Keratinocyte (primary cell): Measurements from ENCODE around the gene SLC2A4. TPM values are rescaled to one million over a fixed set of nuclear protein-coding genes. Genes with fewer than 3 reads are reported as not detected.

Experiments used
- DNase-seq: peaks from one replicate; pipeline ENCODE4 v3.0.0-alpha.2; 2011; ENCODE audit warnings: low read depth, missing footprints, low spot score
- FAIRE-seq: peaks from 2 replicates; lab custom pipeline; 2011; peaks lifted over from hg19 to GRCh38; lab: Jason Lieb, UNC
- H2AFZ ChIP-seq: 2 replicates; pipeline ENCODE4 v1.6.0; 2012; ENCODE audit warnings: low read length, control low read depth, inconsistent platforms; ENCODE audit not compliant: control insufficient read depth
- H3K27ac ChIP-seq: 2 replicates; pipeline ENCODE4 v1.5.1; 2011; ENCODE audit warnings: low read length; ENCODE audit not compliant: control insufficient read depth, insufficient read depth
- H3K27me3 ChIP-seq: 3 replicates; pipeline ENCODE4 v1.6.0; 2011; ENCODE audit warnings: low read length; ENCODE audit not compliant: control insufficient read depth, insufficient read depth; ENCODE audit errors: extremely low read depth
- H3K36me3 ChIP-seq, 2 experiments: 2 replicates in 1 of 2; 3 replicates in 1 of 2; pipeline ENCODE4 v1.5.1; 2011; ENCODE audit warnings: low read length in 2 of 2, mild to moderate bottlenecking in 1 of 2; ENCODE audit not compliant: control insufficient read depth in 2 of 2, insufficient read depth in 2 of 2; ENCODE audit errors: extremely low read depth in 1 of 2
- H3K4me1 ChIP-seq: 3 replicates; pipeline ENCODE4 v1.5.1; 2011; ENCODE audit warnings: low read length; ENCODE audit not compliant: control insufficient read depth, insufficient read depth; ENCODE audit errors: extremely low read depth
- H3K4me2 ChIP-seq: 3 replicates; pipeline ENCODE4 v1.6.0; 2011; ENCODE audit warnings: low read depth, low read length; ENCODE audit not compliant: control insufficient read depth, insufficient read depth; ENCODE audit errors: extremely low read depth
- H3K4me3 ChIP-seq, 3 experiments: fragments of 200-600 bp in 1 of 3; sonication (generic) in 1 of 3; 2 replicates in 2 of 3; 3 replicates in 1 of 3; pipeline ENCODE4 v1.5.1; 2011 to 2016; ENCODE audit warnings: low read length in 3 of 3, mild to moderate bottlenecking in 3 of 3, control low read depth in 2 of 3, inconsistent platforms in 1 of 3, low read depth in 1 of 3, mixed read lengths in 1 of 3, mixed run types in 1 of 3, moderate library complexity in 1 of 3; ENCODE audit not compliant: control insufficient read depth in 2 of 3, insufficient read depth in 2 of 3; ENCODE audit errors: extremely low read depth in 1 of 3
- H3K79me2 ChIP-seq: 2 replicates; pipeline ENCODE4 v1.6.0; 2012; ENCODE audit warnings: low read length; ENCODE audit not compliant: control insufficient read depth, insufficient read depth
- H3K9ac ChIP-seq: 3 replicates; pipeline ENCODE4 v1.6.0; 2011; ENCODE audit warnings: low read length; ENCODE audit not compliant: control insufficient read depth, insufficient read depth; ENCODE audit errors: extremely low read depth
- H3K9me1 ChIP-seq: 3 replicates; pipeline ENCODE4 v1.6.0; 2011; ENCODE audit warnings: low read length; ENCODE audit not compliant: control insufficient read depth, insufficient read depth; ENCODE audit errors: extremely low read depth
- H3K9me3 ChIP-seq: 2 replicates; pipeline ENCODE4 v1.5.1; 2012; ENCODE audit warnings: low read depth, low read length; ENCODE audit not compliant: control insufficient read depth
- H4K20me1 ChIP-seq: 3 replicates; pipeline ENCODE4 v1.6.0; 2011; ENCODE audit warnings: low read length; ENCODE audit not compliant: control insufficient read depth, insufficient read depth; ENCODE audit errors: extremely low read depth
- CTCF ChIP-seq, 3 experiments: IDR thresholded peaks in 1 of 3; conservative IDR thresholded peaks in 1 of 3; optimal IDR thresholded peaks in 1 of 3; 2 replicates in 2 of 3; 3 replicates in 1 of 3; pipeline versions ENCODE3 to v1.5.1; 2011; ENCODE audit warnings: low read length in 3 of 3, mild to moderate bottlenecking in 3 of 3, moderate library complexity in 2 of 3, control low read depth in 1 of 3, inconsistent platforms in 1 of 3; ENCODE audit not compliant: insufficient read depth in 2 of 3; ENCODE audit errors: extremely low read depth in 1 of 3
- EZH2 ChIP-seq: IDR thresholded peaks from one replicate; pipeline ENCODE4 v1.6.1; 2012; ENCODE audit warnings: inconsistent platforms, mild to moderate bottlenecking, low read length, moderate library complexity
- dilution Hi-C: fragments of 300-500 bp; cut with MboI; formaldehyde crosslinking; loops from one replicate; pipeline ENCODE4 v1.7.0; 2020; ENCODE audit warnings: low sequenced_read_pairs; ENCODE audit not compliant: extremely low pct_ligation_motif_present
- polyA plus RNA-seq, 5 experiments: library from polyadenylated mRNA; depleted of rRNA in 3 of 5; stranded (reverse) in 3 of 5; stranded (forward) in 1 of 5; unstranded in 1 of 5; fragments of >200 nt; gene quantifications; 1 replicate in 1 of 5; 2 replicates in 3 of 5; 3 replicates in 1 of 5; pipeline versions ENCODE4 v1.2.1 to v1.2.3, GENCODE V29; 2011 to 2012; ENCODE audit warnings: missing spikeins in 2 of 5, low read depth in 1 of 5, low replicate concordance in 1 of 5

Gene SLC2A4
- polyA plus RNA-seq, 1 donor (not counting 4 experiments of a cell fraction or from before 2014, with no cell fraction given) = not detected

GRCh38 chr17:7240375-7240774, 41.1 kb upstream of the SLC2A4 start:
- H3K27ac ChIP-seq = no peak overlapping the region

GRCh38 chr17:7241090-7241733, 40.3 kb upstream of the SLC2A4 start:
- peak overlapping the region; percentile 95 for H3K4me2 ChIP-seq
- H3K9me3 ChIP-seq = no peaks in the 10 kb centered on the region
- peaks cover 25% of the 10 kb centered on the region for H3K4me1 ChIP-seq
- H3K9me1 ChIP-seq = no peaks in the 10 kb centered on the region
- no peak overlapping the region for H2AFZ ChIP-seq
- H3K27me3 ChIP-seq = no peaks in the 10 kb centered on the region
- H3K9ac ChIP-seq = peak overlapping the region; percentile 96
- FAIRE-seq = peak; percentile 46
- H4K20me1 ChIP-seq = no peaks in the 10 kb centered on the region
- dilution Hi-C loops = no loop called here
- peaks cover 35% of the 10 kb centered on the region for H3K79me2 ChIP-seq
- no peak for TF ChIP-seq CTCF (optimal IDR thresholded peaks at IDR 0.05 in 1 of 3, IDR thresholded peaks at IDR 0.05 in 1 of 3, conservative IDR thresholded peaks at IDR 0.05 in 1 of 3; ENCODE audit: extremely low read depth in 1 of 3, insufficient read depth in 2 of 3, low read length in 3 of 3)
- no peak for TF ChIP-seq EZH2
- DNase-seq = no peak
- H3K36me3 ChIP-seq = peaks cover 20 to 23% of the 10 kb centered on the region in 2 experiments
- peak overlapping the region; percentile 99 for H3K27ac ChIP-seq
- peak overlapping the region; percentile 68 to 90 (median 69) for H3K4me3 ChIP-seq

More at GRCh38 chr17:7240375-7240774, 41.1 kb upstream of the SLC2A4 start:
- dilution Hi-C loops = no loop called here
- Histone ChIP-seq H3K4me2 (peak overlapping the region; percentile 86), H3K4me3 (no peak overlapping the region), H3K27me3 (no peaks in the 10 kb centered on the region), H3K79me2 (peaks cover 40% of the 10 kb centered on the region), H2AFZ (no peak overlapping the region), H3K9ac (no peak overlapping the region), H3K4me1 (peaks cover 33% of the 10 kb centered on the region), H3K9me3 (no peaks in the 10 kb centered on the region), H3K9me1 (no peaks in the 10 kb centered on the region), H4K20me1 (no peaks in the 10 kb centered on the region), H3K36me3 (peaks cover 20 to 30% of the 10 kb centered on the region in 2 experiments)
- DNase-seq (no peak), FAIRE-seq (no peak)
- TF ChIP-seq CTCF (optimal IDR thresholded peaks at IDR 0.05 in 1 of 3, IDR thresholded peaks at IDR 0.05 in 1 of 3, conservative IDR thresholded peaks at IDR 0.05 in 1 of 3; ENCODE audit: extremely low read depth in 1 of 3, insufficient read depth in 2 of 3, low read length in 3 of 3) (no peak), EZH2 (no peak)
